ENCODE measurements around the gene MGAT5.

MGAT5 gene

GRCh38 chr2:134458950-134459349 lies 205.1 kb downstream of the MGAT5 start:
- H3K27me3 ChIP-seq (replicated peaks): no peaks in the 10 kb centered on the region
- no peak overlapping the region for H3K27ac ChIP-seq
- DNase-seq: no peak
- TF ChIP-seq CTCF (IDR thresholded peaks at IDR 0.05; ENCODE audit: low read depth, low read length, missing control alignments): no peak
- H3K4me3 ChIP-seq (ENCODE audit: low read depth, low read length): no peak overlapping the region
- in situ Hi-C loops (cut with HindIII; ENCODE audit: low pct_ligation_motif_present, low sequenced_read_pairs): no loop called here
- no peaks in the 10 kb centered on the region for H3K36me3 ChIP-seq (replicated peaks)

- TF ChIP-seq CTCF (IDR thresholded peaks at IDR 0.05; ENCODE audit: low read depth, low read length, missing control alignments): no peak
- Histone ChIP-seq H3K27me3 (replicated peaks) (no peaks in the 10 kb centered on the region), H3K36me3 (replicated peaks) (no peaks in the 10 kb centered on the region), H3K4me3 (ENCODE audit: low read depth, low read length) (no peak overlapping the region), H3K27ac (no peak overlapping the region)
- in situ Hi-C loops (cut with HindIII; ENCODE audit: low pct_ligation_motif_present, low sequenced_read_pairs): no loop called here
- no peak for DNase-seq
Measured at GRCh38 chr2:134459706-134460406, 206.0 kb downstream of the MGAT5 start.

- H3K27ac ChIP-seq: no peak overlapping the region
- H3K36me3 ChIP-seq (replicated peaks): no peaks in the 10 kb centered on the region
- TF ChIP-seq CTCF (IDR thresholded peaks at IDR 0.05; ENCODE audit: low read depth, low read length, missing control alignments): peak; percentile 79
- no peaks in the 10 kb centered on the region for H3K27me3 ChIP-seq (replicated peaks)
- peak; percentile 34 for DNase-seq
- no peak overlapping the region for H3K4me3 ChIP-seq (ENCODE audit: low read depth, low read length)
- in situ Hi-C loops (cut with HindIII; ENCODE audit: low pct_ligation_motif_present, low sequenced_read_pairs): no loop called here
Measured at GRCh38 chr2:134460583-134460998, 206.7 kb downstream of the MGAT5 start.

GRCh38 chr2:134461511-134461910 lies 207.6 kb downstream of the MGAT5 start:
- Histone ChIP-seq H3K27ac (no peak overlapping the region), H3K36me3 (replicated peaks) (no peaks in the 10 kb centered on the region), H3K27me3 (replicated peaks) (no peaks in the 10 kb centered on the region), H3K4me3 (ENCODE audit: low read depth, low read length) (no peak overlapping the region)
- in situ Hi-C loops (cut with HindIII; ENCODE audit: low pct_ligation_motif_present, low sequenced_read_pairs): no loop called here
- no peak for TF ChIP-seq CTCF (IDR thresholded peaks at IDR 0.05; ENCODE audit: low read depth, low read length, missing control alignments)
- peak; percentile 4 for DNase-seq

GRCh38 chr2:134462275-134462674 lies 208.4 kb downstream of the MGAT5 start:
- no peaks in the 10 kb centered on the region for H3K36me3 ChIP-seq (replicated peaks)
- no peak overlapping the region for H3K27ac ChIP-seq
- no peaks in the 10 kb centered on the region for H3K27me3 ChIP-seq (replicated peaks)
- no peak overlapping the region for H3K4me3 ChIP-seq (ENCODE audit: low read depth, low read length)
- no peak for DNase-seq
- no peak for TF ChIP-seq CTCF (IDR thresholded peaks at IDR 0.05; ENCODE audit: low read depth, low read length, missing control alignments)
- in situ Hi-C loops (cut with HindIII; ENCODE audit: low pct_ligation_motif_present, low sequenced_read_pairs): no loop called here

Measured in brain microvascular endothelial cell (primary cell).